Hepatocyte (in vitro differentiated cells): Measurements from ENCODE around the gene SPSB4. TPM values are rescaled to one million over a fixed set of nuclear protein-coding genes. Genes with fewer than 3 reads are reported as not detected.

ENCODE experiments used
- DNase-seq: peaks from one replicate; pipeline ENCODE4 v3.0.0-alpha.2; 2016; ENCODE audit warnings: low spot score
- H2AFZ ChIP-seq: fragments of 200-600 bp; sonication (generic); 2 replicates; pipeline ENCODE4 v1.6.0; 2016; ENCODE audit warnings: antibody characterized with exemption, mild to moderate bottlenecking
- H3K27ac ChIP-seq: fragments of 200-600 bp; sonication (generic); 2 replicates; pipeline ENCODE4 v1.5.1; 2016; ENCODE audit warnings: mild to moderate bottlenecking
- H3K27me3 ChIP-seq: fragments of 200-600 bp; sonication (generic); 2 replicates; pipeline ENCODE4 v1.6.1; 2016
- H3K36me3 ChIP-seq: fragments of 200-600 bp; sonication (generic); replicated peaks from 2 replicates; pipeline ENCODE4 v1.5.1; 2016; ENCODE audit warnings: low read depth; ENCODE audit not compliant: insufficient read depth
- H3K4me1 ChIP-seq: fragments of 200-600 bp; sonication (generic); 2 replicates; pipeline ENCODE4 v1.5.1; 2016; ENCODE audit warnings: mild to moderate bottlenecking, moderate library complexity; ENCODE audit not compliant: insufficient read depth
- H3K4me2 ChIP-seq: fragments of 200-600 bp; sonication (generic); 2 replicates; pipeline ENCODE4 v1.6.0; 2016
- H3K4me3 ChIP-seq: fragments of 200-600 bp; sonication (generic); 2 replicates; pipeline ENCODE4 v1.5.1; 2016; ENCODE audit warnings: mild to moderate bottlenecking
- H3K79me2 ChIP-seq: fragments of 200-600 bp; sonication (generic); 2 replicates; pipeline ENCODE4 v1.6.0; 2017; ENCODE audit warnings: mild to moderate bottlenecking
- H3K9me2 ChIP-seq: fragments of 200-600 bp; sonication (generic); replicated peaks from 2 replicates; pipeline ENCODE4 v1.6.0; 2017; ENCODE audit warnings: mild to moderate bottlenecking; ENCODE audit not compliant: insufficient read depth
- H3K9me3 ChIP-seq: fragments of 200-600 bp; sonication (generic); 2 replicates; pipeline ENCODE4 v1.5.1; 2016; ENCODE audit warnings: low read depth, mild to moderate bottlenecking
- H4K20me1 ChIP-seq: fragments of 200-600 bp; sonication (generic); 2 replicates; pipeline ENCODE4 v1.6.0; 2016; ENCODE audit warnings: mild to moderate bottlenecking; ENCODE audit not compliant: insufficient read depth, poor library complexity, severe bottlenecking
- EZH2 ChIP-seq: fragments of 200-600 bp; sonication (generic); IDR thresholded peaks from 2 replicates; pipeline ENCODE4 v1.6.1; 2016; ENCODE audit warnings: antibody characterized with exemption, mild to moderate bottlenecking, borderline replicate concordance
- EZH2phosphoT487 ChIP-seq: fragments of 200-600 bp; sonication (generic); IDR thresholded peaks from one replicate; pipeline ENCODE4 v1.6.1; 2018; ENCODE audit warnings: antibody characterized with exemption, mild to moderate bottlenecking, low read depth, moderate library complexity; ENCODE audit not compliant: unreplicated experiment, severe bottlenecking
- WGBS: methylation state at CpG from one replicate; pipeline ENCODE4 v1.1.6; 2016; ENCODE audit warnings: low lambda C conversion rate; ENCODE audit errors: missing lambda C conversion rate; 5-methylcytosine and 5-hydroxymethylcytosine counted together
- polyA plus RNA-seq: library from polyadenylated mRNA; unstranded; fragments of >200 nt; fragmentation: Nextera tagmentation; extraction: Ambion mirVana; gene quantifications from 2 replicates; pipeline ENCODE4 v1.2.1, GENCODE V29; 2016
- total RNA-seq: library from RNA; depleted of rRNA; stranded (reverse); fragments of >200 nt; gene quantifications from 2 replicates; pipeline ENCODE4 v1.2.3, GENCODE V29; 2014
- TF ChIP-seq, protein P1 (sequence below): fragments of 200-600 bp; sonication (generic); IDR thresholded peaks from 2 replicates; pipeline ENCODE4 v1.5.1; 2016; ENCODE audit warnings: antibody characterized with exemption, mild to moderate bottlenecking; ENCODE audit not compliant: poor library complexity

The SPSB4 gene
- total and polyA plus RNA-seq, 2 experiments from 2014 or later = 1.0 to 1.3 TPM

DNA sequence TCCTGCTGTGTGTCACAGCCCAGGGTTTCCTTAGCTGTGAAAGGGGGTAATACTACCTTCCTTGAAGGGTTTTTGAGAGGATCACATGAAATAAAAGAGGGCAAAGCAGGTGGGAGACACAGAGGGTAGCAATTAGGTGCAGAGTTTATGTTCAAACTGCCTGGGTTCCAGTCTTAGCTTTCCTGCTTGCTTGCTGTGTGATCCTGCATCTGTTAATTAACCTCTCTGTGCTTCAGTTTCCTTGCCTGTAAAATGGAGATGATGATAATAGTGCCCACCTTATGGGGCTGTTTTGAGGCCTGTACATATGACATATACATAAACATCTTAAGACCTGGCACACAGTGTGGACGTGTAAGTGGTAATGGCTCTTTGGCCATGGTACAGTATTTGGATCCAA, 35.0 kb downstream of the SPSB4 start:
- no peaks in the 10 kb centered on the region for H4K20me1 ChIP-seq
- H3K27ac ChIP-seq = no peak overlapping the region
- no peaks in the 10 kb centered on the region for H3K9me2 ChIP-seq
- WGBS = 74% methylated on average over 1 of the region's 1 CpG
- H3K4me3 ChIP-seq = no peak overlapping the region
- H3K4me1 ChIP-seq = peaks cover 27% of the 10 kb centered on the region
- no peaks in the 10 kb centered on the region for H3K9me3 ChIP-seq
- no peaks in the 10 kb centered on the region for H3K79me2 ChIP-seq
- H2AFZ ChIP-seq = no peak overlapping the region
- TF ChIP-seq, protein P1, sequence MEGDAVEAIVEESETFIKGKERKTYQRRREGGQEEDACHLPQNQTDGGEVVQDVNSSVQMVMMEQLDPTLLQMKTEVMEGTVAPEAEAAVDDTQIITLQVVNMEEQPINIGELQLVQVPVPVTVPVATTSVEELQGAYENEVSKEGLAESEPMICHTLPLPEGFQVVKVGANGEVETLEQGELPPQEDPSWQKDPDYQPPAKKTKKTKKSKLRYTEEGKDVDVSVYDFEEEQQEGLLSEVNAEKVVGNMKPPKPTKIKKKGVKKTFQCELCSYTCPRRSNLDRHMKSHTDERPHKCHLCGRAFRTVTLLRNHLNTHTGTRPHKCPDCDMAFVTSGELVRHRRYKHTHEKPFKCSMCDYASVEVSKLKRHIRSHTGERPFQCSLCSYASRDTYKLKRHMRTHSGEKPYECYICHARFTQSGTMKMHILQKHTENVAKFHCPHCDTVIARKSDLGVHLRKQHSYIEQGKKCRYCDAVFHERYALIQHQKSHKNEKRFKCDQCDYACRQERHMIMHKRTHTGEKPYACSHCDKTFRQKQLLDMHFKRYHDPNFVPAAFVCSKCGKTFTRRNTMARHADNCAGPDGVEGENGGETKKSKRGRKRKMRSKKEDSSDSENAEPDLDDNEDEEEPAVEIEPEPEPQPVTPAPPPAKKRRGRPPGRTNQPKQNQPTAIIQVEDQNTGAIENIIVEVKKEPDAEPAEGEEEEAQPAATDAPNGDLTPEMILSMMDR = no peak
- TF ChIP-seq EZH2phosphoT487 (no peak), EZH2 (no peak)
- H3K4me2 ChIP-seq = no peak overlapping the region
- no peaks in the 10 kb centered on the region for H3K36me3 ChIP-seq
- DNase-seq = no peak
- H3K27me3 ChIP-seq = no peaks in the 10 kb centered on the region

- H3K4me3 ChIP-seq = no peak overlapping the region
Measured at GRCh38 chr3:141087076-141087777, 36.1 kb downstream of the SPSB4 start.

GRCh38 chr3:141087778-141088130, 36.6 kb downstream of the SPSB4 start:
- Histone ChIP-seq H2AFZ (no peak overlapping the region), H3K4me2 (no peak overlapping the region), H3K9me2 (no peaks in the 10 kb centered on the region), H3K79me2 (no peaks in the 10 kb centered on the region), H3K9me3 (no peaks in the 10 kb centered on the region), H3K4me1 (peaks cover 27% of the 10 kb centered on the region), H3K36me3 (no peaks in the 10 kb centered on the region), H3K27me3 (no peaks in the 10 kb centered on the region), H3K27ac (no peak overlapping the region), H3K4me3 (no peak overlapping the region), H4K20me1 (no peaks in the 10 kb centered on the region)
- no peak for DNase-seq
- no peak for TF ChIP-seq EZH2
- TF ChIP-seq, protein P1 = no peak
- TF ChIP-seq EZH2phosphoT487 = no peak
- WGBS = 61% methylated on average over 6 of the region's 6 CpGs

More at GRCh38 chr3:141087076-141087777, 36.1 kb downstream of the SPSB4 start:
- no peak for TF ChIP-seq EZH2
- no peak for TF ChIP-seq EZH2phosphoT487
- TF ChIP-seq, protein P1 = no peak
- H3K9me2 ChIP-seq = no peaks in the 10 kb centered on the region
- H3K4me2 ChIP-seq = no peak overlapping the region
- no peak for DNase-seq
- 73% methylated on average over 8 of the region's 8 CpGs for WGBS
- no peak overlapping the region for H3K27ac ChIP-seq
- H3K4me1 ChIP-seq = peaks cover 27% of the 10 kb centered on the region
- H4K20me1 ChIP-seq = no peaks in the 10 kb centered on the region
- no peaks in the 10 kb centered on the region for H3K79me2 ChIP-seq
- H3K27me3 ChIP-seq = no peaks in the 10 kb centered on the region
- no peaks in the 10 kb centered on the region for H3K9me3 ChIP-seq
- H2AFZ ChIP-seq = no peak overlapping the region
- no peaks in the 10 kb centered on the region for H3K36me3 ChIP-seq
